Brain microvascular endothelial cell (primary cell): ENCODE results near the gene CAMTA1.

Source experiments
- DNase-seq: peaks from one replicate; pipeline ENCODE4 v3.0.0-alpha.2; 2020
- H3K27ac ChIP-seq: fragments of 250-450 bp; sonication (Bioruptor Pico); 2 replicates; pipeline ENCODE4 v1.5.1; 2020; ENCODE audit warnings: mild to moderate bottlenecking, moderate library complexity
- H3K27me3 ChIP-seq: fragments of 250-450 bp; sonication (Bioruptor Pico); replicated peaks from 2 replicates; pipeline ENCODE4 v1.5.1; 2020; ENCODE audit warnings: mild to moderate bottlenecking
- H3K36me3 ChIP-seq: fragments of 250-450 bp; sonication (Bioruptor Pico); replicated peaks from 2 replicates; pipeline ENCODE4 v1.5.1; 2020; ENCODE audit warnings: mild to moderate bottlenecking
- H3K4me3 ChIP-seq: 2 replicates; pipeline ENCODE4 v1.5.1; 2011; ENCODE audit warnings: low read depth, mild to moderate bottlenecking, control low read depth, low read length, moderate library complexity
- in situ Hi-C: cut with HindIII; loops from 2 replicates; pipeline ENCODE4 v1.10.0; 2017; ENCODE audit warnings: low sequenced_read_pairs, low pct_ligation_motif_present
- TF ChIP-seq, protein P1 (sequence below): IDR thresholded peaks from 2 replicates; pipeline ENCODE4 v1.5.1; 2011; ENCODE audit warnings: low read depth, mild to moderate bottlenecking, moderate library complexity, low read length, control low read depth, inconsistent platforms; ENCODE audit errors: missing control alignments

The CAMTA1 gene

DNA sequence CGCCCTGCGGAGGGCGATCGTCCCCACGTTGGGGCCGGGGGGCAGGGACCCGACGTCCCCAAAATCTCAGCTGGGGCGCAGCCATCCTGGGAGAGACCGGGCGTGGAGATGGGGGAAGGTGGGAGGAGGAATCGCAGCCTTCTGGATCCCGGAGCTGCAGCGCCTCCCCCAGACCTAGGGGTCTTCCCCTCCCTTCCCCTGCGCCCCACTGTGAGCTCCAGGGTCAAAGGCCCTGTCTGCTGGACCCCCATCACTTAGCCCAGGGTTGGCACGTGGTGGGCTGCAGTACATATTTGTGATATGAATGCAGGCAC is 895.7 kb downstream of the CAMTA1 start:
- DNase-seq: no peak
- no peak overlapping the region for H3K27ac ChIP-seq
- peak overlapping the region; percentile 59 for H3K4me3 ChIP-seq
- no peaks in the 10 kb centered on the region for H3K36me3 ChIP-seq
- in situ Hi-C loops: no loop called here
- TF ChIP-seq, protein P1, sequence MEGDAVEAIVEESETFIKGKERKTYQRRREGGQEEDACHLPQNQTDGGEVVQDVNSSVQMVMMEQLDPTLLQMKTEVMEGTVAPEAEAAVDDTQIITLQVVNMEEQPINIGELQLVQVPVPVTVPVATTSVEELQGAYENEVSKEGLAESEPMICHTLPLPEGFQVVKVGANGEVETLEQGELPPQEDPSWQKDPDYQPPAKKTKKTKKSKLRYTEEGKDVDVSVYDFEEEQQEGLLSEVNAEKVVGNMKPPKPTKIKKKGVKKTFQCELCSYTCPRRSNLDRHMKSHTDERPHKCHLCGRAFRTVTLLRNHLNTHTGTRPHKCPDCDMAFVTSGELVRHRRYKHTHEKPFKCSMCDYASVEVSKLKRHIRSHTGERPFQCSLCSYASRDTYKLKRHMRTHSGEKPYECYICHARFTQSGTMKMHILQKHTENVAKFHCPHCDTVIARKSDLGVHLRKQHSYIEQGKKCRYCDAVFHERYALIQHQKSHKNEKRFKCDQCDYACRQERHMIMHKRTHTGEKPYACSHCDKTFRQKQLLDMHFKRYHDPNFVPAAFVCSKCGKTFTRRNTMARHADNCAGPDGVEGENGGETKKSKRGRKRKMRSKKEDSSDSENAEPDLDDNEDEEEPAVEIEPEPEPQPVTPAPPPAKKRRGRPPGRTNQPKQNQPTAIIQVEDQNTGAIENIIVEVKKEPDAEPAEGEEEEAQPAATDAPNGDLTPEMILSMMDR: no peak
- no peaks in the 10 kb centered on the region for H3K27me3 ChIP-seq

GRCh38 chr1:7681401-7681800 is 896.1 kb downstream of the CAMTA1 start:
- no peaks in the 10 kb centered on the region for H3K36me3 ChIP-seq
- in situ Hi-C loops: no loop called here
- no peaks in the 10 kb centered on the region for H3K27me3 ChIP-seq
- TF ChIP-seq, protein P1: no peak
- no peak overlapping the region for H3K27ac ChIP-seq
- H3K4me3 ChIP-seq: no peak overlapping the region
- DNase-seq: no peak

DNA sequence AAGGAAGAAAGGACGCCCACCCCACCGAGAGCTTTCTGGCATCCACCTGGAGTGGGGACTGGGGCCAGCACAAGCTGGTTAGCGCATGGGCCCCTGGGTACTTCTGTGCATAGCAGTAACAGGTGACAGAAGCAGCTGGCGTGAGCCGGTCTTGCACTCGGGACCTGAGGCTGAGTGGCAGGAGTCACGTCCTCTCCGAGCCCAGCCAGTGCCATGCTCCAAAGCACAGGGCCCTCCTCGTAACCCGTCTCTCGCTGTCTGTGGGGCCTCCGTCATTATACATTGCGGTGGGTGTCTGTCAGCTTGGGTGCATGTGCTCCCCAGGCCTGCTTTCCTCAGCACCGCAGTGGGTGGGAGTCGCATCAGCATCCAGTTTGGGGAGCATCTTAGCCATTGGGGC is 898.3 kb downstream of the CAMTA1 start:
- TF ChIP-seq, protein P1: no peak
- in situ Hi-C loops: no loop called here
- Histone ChIP-seq H3K27ac (no peak overlapping the region), H3K36me3 (no peaks in the 10 kb centered on the region), H3K4me3 (no peak overlapping the region), H3K27me3 (no peaks in the 10 kb centered on the region)
- no peak for DNase-seq

- TF ChIP-seq, protein P1: no peak
- in situ Hi-C loops: no loop called here
- H3K36me3 ChIP-seq: no peaks in the 10 kb centered on the region
- no peak overlapping the region for H3K27ac ChIP-seq
- no peak overlapping the region for H3K4me3 ChIP-seq
- H3K27me3 ChIP-seq: no peaks in the 10 kb centered on the region
- no peak for DNase-seq
Measured at GRCh38 chr1:7684132-7684531, 898.9 kb downstream of the CAMTA1 start.

- TF ChIP-seq, protein P1: no peak
- H3K4me3 ChIP-seq: no peak overlapping the region
- no peak overlapping the region for H3K27ac ChIP-seq
- DNase-seq: no peak
- H3K36me3 ChIP-seq: no peaks in the 10 kb centered on the region
- in situ Hi-C loops: no loop called here
- no peaks in the 10 kb centered on the region for H3K27me3 ChIP-seq
Measured at GRCh38 chr1:7684861-7685635, 899.8 kb downstream of the CAMTA1 start.

DNA sequence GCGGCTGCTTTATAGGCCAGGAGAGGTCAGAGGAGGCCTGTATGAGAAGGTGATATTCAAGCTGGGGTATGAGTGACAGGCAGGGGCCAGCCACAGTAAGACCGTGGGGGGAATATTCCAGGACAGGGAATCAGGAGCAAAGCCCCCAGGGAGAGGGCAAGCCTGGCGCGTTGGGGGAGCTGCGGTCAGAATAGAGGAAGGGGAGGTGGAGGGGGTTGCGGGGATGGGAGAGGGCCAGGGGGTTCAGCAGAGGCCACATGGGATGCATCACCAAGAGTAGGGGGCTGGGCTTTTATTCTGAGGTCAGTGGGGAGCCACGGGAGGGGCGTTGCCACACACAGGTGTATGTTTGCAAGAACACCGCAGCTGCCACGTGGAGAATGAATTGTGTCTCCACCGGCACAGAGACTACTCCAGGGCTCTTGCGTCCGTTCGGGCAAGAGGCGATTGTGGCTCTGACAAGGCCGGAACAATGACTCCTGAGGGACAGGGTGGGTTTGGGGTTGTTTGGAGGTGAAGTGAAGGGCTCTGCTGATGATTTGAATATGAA is 901.1 kb downstream of the CAMTA1 start:
- Histone ChIP-seq H3K27ac (no peak overlapping the region), H3K27me3 (no peaks in the 10 kb centered on the region), H3K36me3 (no peaks in the 10 kb centered on the region), H3K4me3 (no peak overlapping the region)
- in situ Hi-C loops: no loop called here
- no peak for DNase-seq
- TF ChIP-seq, protein P1: no peak
